Skeletal muscle tissue (tissue), 4 donors: Measurements from ENCODE around the gene MYL12A. TPM values are rescaled to one million over a fixed set of nuclear protein-coding genes. Genes with fewer than 3 reads are reported as not detected.

Experiments
- H3K27ac ChIP-seq: one replicate; pipeline ENCODE4 v1.7.0; 2013; ENCODE audit warnings: mild to moderate bottlenecking, low read depth, low read length, inconsistent platforms
- H3K27me3 ChIP-seq, 3 donors: one replicate each; pipeline ENCODE4 v1.7.0; 2013; ENCODE audit warnings: low read length in 3 of 3; ENCODE audit not compliant: control insufficient read depth in 3 of 3, insufficient read depth in 3 of 3
- H3K36me3 ChIP-seq, 3 donors: one replicate each; pipeline ENCODE4 v1.7.0; 2013; ENCODE audit warnings: low read length in 3 of 3; ENCODE audit not compliant: control insufficient read depth in 3 of 3, insufficient read depth in 3 of 3
- H3K4me1 ChIP-seq, 3 donors: one replicate each; pipeline ENCODE4 v1.7.0; 2013; ENCODE audit warnings: low read length in 3 of 3, mild to moderate bottlenecking in 3 of 3; ENCODE audit not compliant: control insufficient read depth in 3 of 3, insufficient read depth in 3 of 3
- H3K4me3 ChIP-seq, 3 donors: one replicate each; pipeline ENCODE4 v1.7.0; 2013; ENCODE audit warnings: low read length in 3 of 3
- H3K9ac ChIP-seq, 3 donors: one replicate each; pipeline ENCODE4 v1.7.0; 2013; ENCODE audit warnings: low read length in 3 of 3, mild to moderate bottlenecking in 3 of 3, moderate library complexity in 2 of 3, low read depth in 1 of 3
- H3K9me3 ChIP-seq, 3 donors: one replicate each; pipeline ENCODE4 v1.7.0; 2013; ENCODE audit warnings: low read length in 3 of 3; ENCODE audit not compliant: control insufficient read depth in 3 of 3
- total RNA-seq: library from RNA; depleted of rRNA; stranded (reverse); fragments of >200 nt; gene quantifications from one replicate; pipeline ENCODE4 v1.2.3, GENCODE V29; 2014
- donor health status: Osteomylitis.

Gene MYL12A
- total RNA-seq, 1 donor from 2014 or later = 694 TPM

DNA sequence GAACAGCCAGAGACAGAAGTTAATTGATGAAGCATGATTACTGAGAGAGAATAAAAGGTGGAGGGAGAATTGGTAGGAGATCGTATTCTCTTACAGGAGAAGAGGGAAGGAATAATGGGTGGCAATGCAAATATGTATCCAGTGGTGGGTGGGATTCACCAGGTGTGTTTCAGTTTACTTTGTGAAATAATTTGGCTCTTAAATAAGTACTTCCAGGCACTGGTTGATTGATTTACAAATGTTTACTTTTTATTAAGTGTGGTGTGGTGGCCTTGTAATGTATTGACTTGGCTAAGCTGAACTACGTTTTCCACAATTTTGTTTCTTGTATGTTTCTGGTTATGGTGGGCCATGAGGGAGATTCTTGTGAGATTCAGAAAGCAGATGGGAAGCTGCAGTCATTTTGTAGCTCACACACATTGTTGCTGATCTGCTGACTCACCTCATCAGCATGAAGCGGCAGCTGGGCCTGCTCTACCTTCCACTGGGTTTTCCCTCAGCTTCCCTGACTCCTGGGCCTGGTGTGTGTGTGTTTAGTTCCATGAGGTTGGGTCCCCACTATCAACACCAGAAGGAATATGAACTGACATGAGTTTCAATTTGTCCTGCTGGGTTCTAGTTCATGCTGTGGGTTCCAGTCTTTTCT lies 47.0 kb downstream of the MYL12A start:
- H3K27me3 ChIP-seq = no peaks in the 10 kb centered on the region
- peaks cover 8 to 10% (median 8%) of the 10 kb centered on the region in 3 donors for H3K4me1 ChIP-seq
- no peak overlapping the region for H3K9ac ChIP-seq

GRCh38 chr18:3297025-3297984 lies 49.7 kb downstream of the MYL12A start:
- Histone ChIP-seq H3K36me3 (no peaks in the 10 kb centered on the region), H3K9ac (peak overlapping the region in 1 of 3 donors; percentile 47), H3K9me3 (no peaks in the 10 kb centered on the region), H3K27ac (no peak overlapping the region), H3K27me3 (no peaks in the 10 kb centered on the region), H3K4me1 (peaks cover 8 to 10% (median 8%) of the 10 kb centered on the region in 3 donors), H3K4me3 (peak overlapping the region; percentile 56 to 70 (median 69))

More for the DNA sequence above, 47.0 kb downstream of the MYL12A start:
- Histone ChIP-seq H3K27ac (no peak overlapping the region), H3K4me3 (no peak overlapping the region), H3K9me3 (no peaks in the 10 kb centered on the region), H3K36me3 (no peaks in the 10 kb centered on the region)

DNA sequence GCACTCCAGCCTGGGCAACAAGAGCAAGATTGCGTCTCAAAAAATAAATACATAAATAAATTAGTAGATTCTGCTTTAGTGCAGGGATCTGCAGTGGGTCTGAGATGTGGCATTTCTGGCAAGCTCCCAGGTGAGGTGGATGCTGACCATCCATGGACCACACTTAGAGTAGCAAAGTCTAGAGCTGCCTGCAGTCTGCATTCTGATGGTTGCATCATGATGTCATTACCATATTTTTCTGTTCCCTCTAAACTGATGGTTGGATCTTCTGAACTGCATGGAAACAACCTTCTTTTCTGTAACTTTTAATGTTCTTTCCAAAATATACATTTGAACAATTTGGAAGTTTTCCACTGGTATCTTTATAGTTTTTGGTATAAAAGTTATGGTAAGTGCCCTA lies 57.2 kb downstream of the MYL12A start:
- Histone ChIP-seq H3K27me3 (no peaks in the 10 kb centered on the region), H3K9me3 (no peaks in the 10 kb centered on the region), H3K4me1 (no peaks in the 10 kb centered on the region), H3K36me3 (no peaks in the 10 kb centered on the region), H3K9ac (no peak overlapping the region), H3K27ac (no peak overlapping the region), H3K4me3 (no peak overlapping the region)

GRCh38 chr18:3305354-3305762 lies 57.8 kb downstream of the MYL12A start:
- H3K9ac ChIP-seq = no peak overlapping the region
- no peaks in the 10 kb centered on the region for H3K9me3 ChIP-seq
- H3K4me3 ChIP-seq = no peak overlapping the region
- H3K27me3 ChIP-seq = no peaks in the 10 kb centered on the region
- H3K27ac ChIP-seq = no peak overlapping the region
- H3K36me3 ChIP-seq = no peaks in the 10 kb centered on the region
- H3K4me1 ChIP-seq = no peaks in the 10 kb centered on the region

Other genes with a start within 250 kb of the MYL12A start
- gene LPIN2, start 234.7 kb upstream of the MYL12A start, total RNA-seq = 11.0 TPM
- 661 TPM for gene MYOM1, start 27.8 kb upstream of the MYL12A start, total RNA-seq
- 178 TPM for gene MYL12B, start 14.3 kb downstream of the MYL12A start, total RNA-seq
- 55.3 TPM for gene TGIF1, start 202.4 kb downstream of the MYL12A start, total RNA-seq